Activated naive CD8-positive, alpha-beta T cell treated with anti-CD3 and anti-CD28 coated beads for 36 hours (primary cell): ENCODE results near the gene RPL36AL. TPM values are rescaled to one million over a fixed set of nuclear protein-coding genes. Genes with fewer than 3 reads are reported as not detected.

ENCODE experiments used
- DNase-seq: peaks from one replicate; pipeline ENCODE4 v3.0.0; 2021
- H3K27ac Mint-ChIP-seq: one replicate; pipeline ENCODE4 v1.8.0; 2022; ENCODE audit warnings: mild to moderate bottlenecking, moderate library complexity, mixed read lengths
- H3K27me3 Mint-ChIP-seq: one replicate; pipeline ENCODE4 v1.8.0; 2022; ENCODE audit warnings: mild to moderate bottlenecking, mixed read lengths
- H3K36me3 Mint-ChIP-seq: one replicate; pipeline ENCODE4 v1.8.0; 2021; ENCODE audit warnings: mild to moderate bottlenecking, mixed read lengths
- H3K4me1 Mint-ChIP-seq: one replicate; pipeline ENCODE4 v1.8.0; 2021; ENCODE audit warnings: mixed read lengths
- H3K4me3 Mint-ChIP-seq: one replicate; pipeline ENCODE4 v1.8.0; 2022; ENCODE audit warnings: mild to moderate bottlenecking, moderate library complexity, mixed read lengths
- H3K9me3 Mint-ChIP-seq: one replicate; pipeline ENCODE4 v1.8.0; 2022; ENCODE audit warnings: mixed read lengths
- total RNA-seq, 2 experiments: library from RNA; stranded (reverse); gene quantifications; one replicate each; pipeline ENCODE4 v1.2.3, GENCODE V29; 2021

RPL36AL gene
- total RNA-seq, 2 experiments from 2014 or later = 236 to 250 TPM

GRCh38 chr14:49569281-49569680 is 51.1 kb downstream of the RPL36AL start:
- Mint-ChIP-seq H3K27me3 (no peaks in the 10 kb centered on the region), H3K9me3 (peaks cover 2% of the 10 kb centered on the region), H3K36me3 (peaks cover 37% of the 10 kb centered on the region), H3K4me1 (peaks cover 4% of the 10 kb centered on the region), H3K27ac (no peak overlapping the region), H3K4me3 (no peak overlapping the region)
- DNase-seq = no peak

Other genes starting within 250 kb of the RPL36AL start
- gene RPS29, start 34.2 kb downstream of the RPL36AL start, total RNA-seq = 1,000 to 10,000 TPM; 1,759 to 2,048 TPM
- gene LRR1, start 21.7 kb downstream of the RPL36AL start, total RNA-seq = 10 to 100 TPM; 58.9 to 59.9 TPM
- gene MGAT2, start 173 bp upstream of the RPL36AL start, total RNA-seq = 10 to 100 TPM; 40.0 to 42.0 TPM
- gene DNAAF2, start 14.6 kb upstream of the RPL36AL start, total RNA-seq = 10 to 100 TPM; 15.5 to 15.6 TPM
- 10 to 100 TPM; 33.6 to 37.2 TPM for gene POLE2, start 67.6 kb upstream of the RPL36AL start, total RNA-seq
- 1 to 10 TPM; 1.1 to 1.2 TPM for gene KLHDC1, start 72.5 kb upstream of the RPL36AL start, total RNA-seq
- 10 to 100 TPM; 20.8 to 21.5 TPM for gene KLHDC2, start 147.5 kb upstream of the RPL36AL start, total RNA-seq
- gene NEMF, start 232.2 kb upstream of the RPL36AL start, total RNA-seq = 10 to 100 TPM; 53.7 to 64.6 TPM